ENCODE measurements around the gene DRG2. TPM values are rescaled to one million over a fixed set of nuclear protein-coding genes. Genes with fewer than 3 reads are reported as not detected.

DRG2 gene, protein sequence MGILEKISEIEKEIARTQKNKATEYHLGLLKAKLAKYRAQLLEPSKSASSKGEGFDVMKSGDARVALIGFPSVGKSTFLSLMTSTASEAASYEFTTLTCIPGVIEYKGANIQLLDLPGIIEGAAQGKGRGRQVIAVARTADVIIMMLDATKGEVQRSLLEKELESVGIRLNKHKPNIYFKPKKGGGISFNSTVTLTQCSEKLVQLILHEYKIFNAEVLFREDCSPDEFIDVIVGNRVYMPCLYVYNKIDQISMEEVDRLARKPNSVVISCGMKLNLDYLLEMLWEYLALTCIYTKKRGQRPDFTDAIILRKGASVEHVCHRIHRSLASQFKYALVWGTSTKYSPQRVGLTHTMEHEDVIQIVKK
- total RNA-seq (55.4 and 60.4 TPM in 2 replicates), polyA plus RNA-seq (46.5 and 50.2 TPM in 2 replicates), polyA minus RNA-seq (47.3 and 54.1 TPM in 2 replicates), Bru-seq, nascent RNA (percentile 65 among the genes with signal in this experiment), BruChase-seq, experiment 1, labeled RNA remaining after a 6-hour chase (percentile 72 among the genes with signal in this experiment), BruChase-seq, experiment 2, labeled RNA remaining after a 2-hour chase (percentile 80 among the genes with signal in this experiment)
- 39.1 and 42.7 TPM in 2 replicates for polyA plus RNA-seq (2011; cell fraction: cytosol; rRNA removed)
- polyA plus RNA-seq (2011; cell fraction: nucleus; rRNA removed), result 122 and 127 TPM in 2 replicates
- polyA plus RNA-seq (2012), result 49.2 and 57.3 TPM in 2 replicates
- polyA minus RNA-seq (2011; cell fraction: cytosol; rRNA and poly(A)+ RNA removed), result 21.8 TPM
- 46.3 and 52.4 TPM in 2 replicates for polyA minus RNA-seq (2011; cell fraction: nucleus; rRNA and poly(A)+ RNA removed)
- long read RNA-seq, transcript DRG2-201 (13 exons, 1,964 nt), result major isoform, 89 of 124 reads
- long read RNA-seq, partial matches to known transcripts, result 4 of 124 reads
- long read RNA-seq, other reads (novel, unspliced or antisense), result 23 of 124 reads

DNA sequence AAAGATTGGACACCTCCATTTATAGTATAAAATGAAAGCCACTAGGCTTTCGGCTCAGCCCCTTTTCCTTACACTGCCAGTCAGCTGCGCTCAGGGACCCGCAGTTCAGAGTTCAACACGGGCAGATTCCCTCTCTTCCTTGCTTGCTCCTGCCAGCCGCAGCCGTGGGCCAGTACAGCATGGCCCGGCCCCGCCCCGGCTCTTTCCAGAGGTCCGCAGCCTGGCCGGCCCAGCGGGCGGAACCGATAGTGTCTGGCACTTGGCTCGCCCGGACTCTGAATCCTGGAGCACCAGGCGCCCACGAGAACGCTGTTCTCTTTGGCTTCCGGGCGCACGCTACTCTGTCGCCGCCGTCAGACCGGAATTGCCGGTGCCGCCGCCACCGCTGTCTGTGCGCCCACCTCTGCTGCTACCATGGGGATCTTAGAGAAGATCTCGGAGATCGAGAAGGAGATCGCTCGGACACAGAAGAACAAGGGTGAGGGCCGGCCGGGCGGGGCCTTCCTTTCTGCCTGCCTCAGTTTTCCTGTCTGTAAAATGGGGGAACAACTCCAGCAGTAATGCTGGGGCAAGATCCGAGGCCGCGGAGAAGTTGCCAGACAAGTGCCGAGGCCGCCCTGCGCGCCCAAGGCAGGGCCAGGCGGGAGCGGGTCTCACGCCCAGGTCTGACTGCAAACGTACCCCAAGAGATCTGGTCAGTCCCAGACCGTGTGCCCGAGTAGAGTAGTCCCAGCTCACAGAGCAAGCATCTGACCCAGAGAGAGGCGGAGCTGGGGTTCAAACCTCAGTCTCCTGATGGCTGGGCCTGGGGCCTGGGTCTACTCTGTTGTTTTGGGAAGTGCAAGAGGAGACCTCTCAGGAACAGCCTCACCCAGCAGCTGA lies at the start of gene DRG2:
Gene DRG2 (plus strand): TSS at position 339 of the 882 bp plus-strand sequence. CDS start 76 bp downstream, at position 415.
- TF ChIP-seq POLR2AphosphoS5 (IDR thresholded peaks at IDR 0.05; ENCODE audit: insufficient read depth, low read depth, low read length) (peak; percentile 92), MYC (IDR thresholded peaks at IDR 0.05; ENCODE audit: low read depth, low read length) (peak; percentile 59), EZH2 (IDR thresholded peaks at IDR 0.05; ENCODE audit: borderline replicate concordance, low read depth, low read length, severe bottlenecking) (no peak), JUN (IDR thresholded peaks at IDR 0.05; ENCODE audit: borderline replicate concordance, insufficient read depth, insufficient read length, low read depth) (no peak), FOS (IDR thresholded peaks at IDR 0.05; ENCODE audit: borderline replicate concordance, insufficient read depth, low read length) (no peak), POLR2A (IDR thresholded peaks at IDR 0.05; ENCODE audit: low read depth, low read length) (peak; percentile 54), GATA2 (IDR thresholded peaks at IDR 0.05; ENCODE audit: insufficient read depth, insufficient read length, low read depth, low read length) (no peak)
- TF ChIP-seq, protein P1, sequence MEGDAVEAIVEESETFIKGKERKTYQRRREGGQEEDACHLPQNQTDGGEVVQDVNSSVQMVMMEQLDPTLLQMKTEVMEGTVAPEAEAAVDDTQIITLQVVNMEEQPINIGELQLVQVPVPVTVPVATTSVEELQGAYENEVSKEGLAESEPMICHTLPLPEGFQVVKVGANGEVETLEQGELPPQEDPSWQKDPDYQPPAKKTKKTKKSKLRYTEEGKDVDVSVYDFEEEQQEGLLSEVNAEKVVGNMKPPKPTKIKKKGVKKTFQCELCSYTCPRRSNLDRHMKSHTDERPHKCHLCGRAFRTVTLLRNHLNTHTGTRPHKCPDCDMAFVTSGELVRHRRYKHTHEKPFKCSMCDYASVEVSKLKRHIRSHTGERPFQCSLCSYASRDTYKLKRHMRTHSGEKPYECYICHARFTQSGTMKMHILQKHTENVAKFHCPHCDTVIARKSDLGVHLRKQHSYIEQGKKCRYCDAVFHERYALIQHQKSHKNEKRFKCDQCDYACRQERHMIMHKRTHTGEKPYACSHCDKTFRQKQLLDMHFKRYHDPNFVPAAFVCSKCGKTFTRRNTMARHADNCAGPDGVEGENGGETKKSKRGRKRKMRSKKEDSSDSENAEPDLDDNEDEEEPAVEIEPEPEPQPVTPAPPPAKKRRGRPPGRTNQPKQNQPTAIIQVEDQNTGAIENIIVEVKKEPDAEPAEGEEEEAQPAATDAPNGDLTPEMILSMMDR (IDR thresholded peaks at IDR 0.05; ENCODE audit: extremely low read depth in 1 of 2, insufficient read depth in 1 of 2, low read depth in 1 of 2, low read length in 2 of 2), result no peak
- TF ChIP-seq, protein P2, sequence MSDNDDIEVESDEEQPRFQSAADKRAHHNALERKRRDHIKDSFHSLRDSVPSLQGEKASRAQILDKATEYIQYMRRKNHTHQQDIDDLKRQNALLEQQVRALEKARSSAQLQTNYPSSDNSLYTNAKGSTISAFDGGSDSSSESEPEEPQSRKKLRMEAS (IDR thresholded peaks at IDR 0.05; ENCODE audit: insufficient read depth, insufficient read length), result peak; percentile 56
- Histone ChIP-seq H3K27ac (ENCODE audit: insufficient read depth, low read depth, low read length) (peak within 1 kb of the TSS; percentile 53), H3K9me3 (replicated peaks; ENCODE audit: control insufficient read depth, insufficient read depth, low read length) (no peaks in the 10 kb centered on the region), H3K9ac (replicated peaks; ENCODE audit: extremely low read depth, insufficient read depth, low read length) (peak within 1 kb of the TSS; percentile 68), H3K79me2 (ENCODE audit: control insufficient read depth, insufficient read depth, low read length) (peaks cover 19% of the 10 kb centered on the region), H3K4me2 (ENCODE audit: insufficient read depth, low read length) (peak within 1 kb of the TSS; percentile 90), H2AFZ (ENCODE audit: low read depth, low read length) (peak within 1 kb of the TSS; percentile 71), H3K36me3 (ENCODE audit: control insufficient read depth in 2 of 2, extremely low read depth in 1 of 2, insufficient read depth in 2 of 2, low read length in 2 of 2) (no peaks in the 10 kb centered on the region), H3K4me3 (replicated peaks in 1 of 3; ENCODE audit: insufficient read depth in 1 of 3, low read depth in 1 of 3, low read length in 3 of 3) (peak within 1 kb of the TSS; percentile 64 to 82 (median 72)), H3K4me1 (ENCODE audit: control insufficient read depth, extremely low read depth, insufficient read depth, low read length) (peaks cover 8% of the 10 kb centered on the region), H3K9me1 (replicated peaks; ENCODE audit: control insufficient read depth, extremely low read depth, insufficient read depth, low read length) (no peaks in the 10 kb centered on the region), H3K27me3 (ENCODE audit: control insufficient read depth in 2 of 2, insufficient read depth in 2 of 2, low read length in 2 of 2) (no peaks in the 10 kb centered on the region), H4K20me1 (replicated peaks; ENCODE audit: control insufficient read depth, extremely low read depth, insufficient read depth, low read length) (no peaks in the 10 kb centered on the region)
- CTCF ChIA-PET, result no interaction called here
- DNase-seq (ENCODE audit: low read depth, low spot score) (peak; percentile 95), FAIRE-seq (peak; percentile 87)
- intact Hi-C loops (cut with micrococcal nuclease) (no loop called here), dilution Hi-C loops (cut with MboI; ENCODE audit: extremely low pct_ligation_motif_present, low sequenced_read_pairs) (no loop called here)
- BruUV-seq (replicated peaks), result TSS peak; percentile 78
- POLR2A ChIA-PET, result no interaction called here
